ENCODE measurements around the gene GPT2. TPM values are rescaled to one million over a fixed set of nuclear protein-coding genes. Genes with fewer than 3 reads are reported as not detected.

The GPT2 gene
- total RNA-seq, 1 donor from 2014 or later: 17.4 TPM

DNA sequence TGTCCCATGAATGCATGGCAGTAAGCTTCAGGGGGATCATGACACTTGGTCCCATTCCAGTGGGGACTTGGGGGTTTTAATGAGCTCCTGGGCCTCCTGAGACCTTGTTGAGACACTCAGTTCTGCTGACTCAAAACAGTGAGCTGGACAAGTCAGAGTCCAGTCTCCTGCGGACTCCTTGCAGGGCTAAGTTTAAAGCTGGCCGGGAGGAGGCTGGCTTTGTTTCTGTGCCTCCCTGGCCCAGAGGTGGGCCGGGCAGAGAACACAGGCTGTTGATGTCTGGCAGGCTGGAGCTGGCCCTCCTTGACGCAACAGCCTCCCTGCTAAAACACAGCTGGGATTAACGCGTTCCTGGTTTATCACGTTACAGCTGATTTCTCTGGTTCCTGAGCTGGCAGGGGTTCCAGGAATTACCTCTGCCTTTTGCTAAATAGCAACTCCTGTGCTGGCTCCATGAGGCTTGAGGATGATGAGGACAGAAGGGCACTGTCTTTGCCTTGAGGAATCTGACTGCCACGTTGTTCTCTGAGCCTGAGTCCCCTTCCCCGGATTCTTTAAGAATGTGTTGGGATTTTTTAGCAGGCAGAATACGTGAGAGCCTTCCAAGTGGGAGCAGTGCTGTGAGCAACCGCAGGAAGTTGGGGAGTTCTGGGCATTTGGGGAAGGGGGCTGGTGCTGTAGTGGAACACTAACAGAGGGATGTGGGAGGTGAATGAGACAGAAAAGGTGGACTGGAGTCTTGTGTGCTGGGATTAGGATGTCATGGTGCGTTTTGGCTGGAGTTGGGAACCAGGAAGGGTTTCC, 2.0 kb downstream of the GPT2 start:
- POLR2A ChIA-PET: no interaction called here
- peaks cover 11% of the 10 kb centered on the region for H3K4me1 Mint-ChIP-seq
- peaks cover 2% of the 10 kb centered on the region for H3K36me3 Mint-ChIP-seq (ENCODE audit: low read depth)
- no peak overlapping the region for H3K27ac Mint-ChIP-seq
- DNase-seq (no peak), ATAC-seq (ENCODE audit: low read depth) (no peak)
- no peaks in the 10 kb centered on the region for H3K9me3 Mint-ChIP-seq
- CTCF ChIA-PET: interaction anchor here (1.1 to 2.7 kb wide), 3 partner anchors 24 to 32 kb away, joined by 3 to 9 read pairs (median 5); no protein-coding TSS in a partner anchor
- H3K4me3 Mint-ChIP-seq: peak overlapping the region; percentile 80
- intact Hi-C loops (cut with micrococcal nuclease): loop anchor here (1.0 to 2.0 kb wide), 2 partner anchors 95 to 132 kb away; no protein-coding TSS in a partner anchor
- TF ChIP-seq, protein P1, sequence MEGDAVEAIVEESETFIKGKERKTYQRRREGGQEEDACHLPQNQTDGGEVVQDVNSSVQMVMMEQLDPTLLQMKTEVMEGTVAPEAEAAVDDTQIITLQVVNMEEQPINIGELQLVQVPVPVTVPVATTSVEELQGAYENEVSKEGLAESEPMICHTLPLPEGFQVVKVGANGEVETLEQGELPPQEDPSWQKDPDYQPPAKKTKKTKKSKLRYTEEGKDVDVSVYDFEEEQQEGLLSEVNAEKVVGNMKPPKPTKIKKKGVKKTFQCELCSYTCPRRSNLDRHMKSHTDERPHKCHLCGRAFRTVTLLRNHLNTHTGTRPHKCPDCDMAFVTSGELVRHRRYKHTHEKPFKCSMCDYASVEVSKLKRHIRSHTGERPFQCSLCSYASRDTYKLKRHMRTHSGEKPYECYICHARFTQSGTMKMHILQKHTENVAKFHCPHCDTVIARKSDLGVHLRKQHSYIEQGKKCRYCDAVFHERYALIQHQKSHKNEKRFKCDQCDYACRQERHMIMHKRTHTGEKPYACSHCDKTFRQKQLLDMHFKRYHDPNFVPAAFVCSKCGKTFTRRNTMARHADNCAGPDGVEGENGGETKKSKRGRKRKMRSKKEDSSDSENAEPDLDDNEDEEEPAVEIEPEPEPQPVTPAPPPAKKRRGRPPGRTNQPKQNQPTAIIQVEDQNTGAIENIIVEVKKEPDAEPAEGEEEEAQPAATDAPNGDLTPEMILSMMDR (IDR thresholded peaks at IDR 0.05): no peak
- H3K27me3 Mint-ChIP-seq: peaks cover 2% of the 10 kb centered on the region

DNA sequence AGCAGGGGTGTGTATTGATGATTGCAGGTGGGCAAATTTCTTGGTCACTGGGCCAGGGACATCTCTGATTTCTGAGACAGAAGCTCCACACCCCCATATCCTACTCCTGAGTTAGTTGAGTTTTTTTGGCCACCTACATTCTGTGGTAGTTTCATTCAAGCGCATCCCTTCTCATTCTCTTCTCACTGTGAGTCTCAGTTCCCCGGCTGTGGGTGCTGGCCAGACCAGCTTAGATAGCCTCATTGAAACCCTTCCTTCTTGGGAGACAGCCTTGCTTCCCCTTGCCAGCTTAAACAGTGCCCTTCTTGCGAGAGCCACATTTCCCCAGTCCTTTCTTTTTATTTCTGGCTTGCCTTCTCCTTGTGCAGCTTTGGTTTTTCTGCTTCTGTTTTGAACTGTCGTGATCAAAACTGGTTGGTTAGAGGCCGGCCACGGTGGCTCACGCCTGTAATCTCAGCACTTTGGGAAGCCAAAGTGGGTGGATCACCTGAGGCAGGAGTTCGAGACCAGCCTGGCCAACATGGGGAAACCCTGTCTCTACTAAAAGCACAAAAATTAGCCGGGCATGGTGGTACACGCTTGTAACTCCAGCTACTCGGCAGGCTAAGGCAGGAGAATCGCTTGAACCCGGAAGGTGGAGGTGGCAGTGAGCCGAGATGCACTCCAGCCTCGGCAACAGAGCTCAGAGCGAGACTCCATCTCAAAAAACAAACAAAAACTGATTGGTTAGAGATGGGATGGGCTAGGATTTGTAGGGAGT, 2.8 kb downstream of the GPT2 start:
- no peaks in the 10 kb centered on the region for H3K9me3 Mint-ChIP-seq
- peaks cover 11% of the 10 kb centered on the region for H3K4me1 Mint-ChIP-seq
- DNase-seq: no peak
- H3K27me3 Mint-ChIP-seq: peaks cover 2% of the 10 kb centered on the region
- ChIA-PET CTCF (interaction anchor here (1.0 to 1.1 kb wide), 2 partner anchors 24 to 33 kb away, joined by 3 read pairs; no protein-coding TSS in a partner anchor), POLR2A (no interaction called here)
- H3K27ac Mint-ChIP-seq: no peak overlapping the region
- TF ChIP-seq, protein P1 (IDR thresholded peaks at IDR 0.05): no peak
- intact Hi-C loops (cut with micrococcal nuclease): no loop called here
- peak overlapping the region; percentile 5 for H3K4me3 Mint-ChIP-seq
- H3K36me3 Mint-ChIP-seq (ENCODE audit: low read depth): peaks cover 2% of the 10 kb centered on the region
- ATAC-seq (ENCODE audit: low read depth): no peak

DNA sequence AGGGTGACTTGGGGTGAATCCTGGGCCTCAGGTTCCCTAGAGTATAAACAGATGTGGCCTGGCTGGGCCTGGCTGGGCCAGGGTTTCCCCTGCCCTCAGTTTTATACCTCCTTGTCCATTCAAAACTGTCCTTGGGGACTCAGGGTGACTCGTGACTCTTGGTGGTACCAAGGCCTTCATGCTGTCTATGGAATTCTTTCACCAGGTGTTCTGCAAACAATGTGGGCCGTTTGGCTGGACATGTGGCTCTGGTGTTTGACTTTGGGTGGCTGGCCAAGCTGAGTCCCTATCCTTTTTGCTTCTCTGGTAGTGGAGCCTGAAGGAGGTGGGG, 3.3 kb downstream of the GPT2 start:
- Mint-ChIP-seq H3K36me3 (ENCODE audit: low read depth) (peaks cover 2% of the 10 kb centered on the region), H3K27me3 (peaks cover 2% of the 10 kb centered on the region), H3K4me3 (no peak overlapping the region), H3K4me1 (peaks cover 11% of the 10 kb centered on the region), H3K27ac (no peak overlapping the region), H3K9me3 (no peaks in the 10 kb centered on the region)
- intact Hi-C loops (cut with micrococcal nuclease): no loop called here
- TF ChIP-seq, protein P1 (IDR thresholded peaks at IDR 0.05): no peak
- CTCF ChIA-PET: interaction anchor here (1.0 kb wide), 1 partner anchor 34 kb away, joined by 3 read pairs; no protein-coding TSS in a partner anchor
- POLR2A ChIA-PET: no interaction called here
- ATAC-seq (ENCODE audit: low read depth): no peak
- no peak for DNase-seq

DNA sequence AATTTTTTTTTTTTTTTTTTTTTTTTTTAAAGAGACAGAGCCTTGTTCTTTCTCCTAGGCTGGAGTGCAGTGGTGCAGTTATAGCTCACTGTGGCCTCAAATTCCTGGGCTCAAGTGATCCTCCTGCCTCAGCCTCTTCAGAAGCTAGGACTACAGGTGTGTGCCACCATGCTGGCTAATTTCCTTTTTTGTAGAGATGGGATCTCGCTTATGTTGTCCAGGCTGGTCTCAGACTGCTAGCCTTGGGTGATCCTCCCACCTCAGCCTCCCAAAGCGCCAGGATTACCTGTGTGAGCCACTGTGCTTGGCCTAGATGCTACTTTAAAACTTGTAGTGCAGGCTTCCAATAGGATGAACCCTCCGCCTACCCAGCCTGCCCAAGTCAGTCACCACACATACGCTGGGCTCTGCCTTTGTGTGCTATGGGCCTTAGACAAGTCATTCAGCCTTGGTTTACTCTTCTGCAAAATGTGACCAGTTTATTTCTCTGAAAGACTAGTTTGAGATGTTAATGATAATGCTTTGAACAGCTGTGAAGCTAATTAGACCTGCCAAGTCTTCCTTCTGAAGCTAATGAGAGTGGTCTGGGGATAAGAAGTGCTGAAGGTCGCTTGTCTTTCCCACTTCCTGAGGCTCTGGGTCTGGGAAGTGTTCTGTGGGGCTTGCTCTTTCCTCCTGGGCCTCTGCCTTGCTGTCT, 5.2 kb downstream of the GPT2 start:
- CTCF ChIA-PET: interaction anchor here (1.1 to 1.8 kb wide), 4 partner anchors 18 to 35 kb away, joined by 3 to 6 read pairs (median 4); no protein-coding TSS in a partner anchor
- H3K27me3 Mint-ChIP-seq: peaks cover 2% of the 10 kb centered on the region
- no peak for DNase-seq
- no peak overlapping the region for H3K4me3 Mint-ChIP-seq
- intact Hi-C loops (cut with micrococcal nuclease): no loop called here
- H3K4me1 Mint-ChIP-seq: peaks cover 6% of the 10 kb centered on the region
- TF ChIP-seq, protein P1 (IDR thresholded peaks at IDR 0.05): no peak
- H3K27ac Mint-ChIP-seq: no peak overlapping the region
- POLR2A ChIA-PET: interaction anchor here (0.7 kb wide), 1 partner anchor 14 kb away, joined by 10 read pairs; no protein-coding TSS in a partner anchor
- H3K36me3 Mint-ChIP-seq (ENCODE audit: low read depth): no peaks in the 10 kb centered on the region
- no peak for ATAC-seq (ENCODE audit: low read depth)
- no peaks in the 10 kb centered on the region for H3K9me3 Mint-ChIP-seq
